SU-DHL-6 (cell line): Measurements from ENCODE around the gene PLK5.

Source experiments
- H2AFZ ChIP-seq: fragments of 200-600 bp; sonication (generic); 2 replicates; pipeline ENCODE4 v1.6.1; 2014; ENCODE audit warnings: low read depth, mild to moderate bottlenecking, moderate library complexity, mixed read lengths, antibody characterized with exemption, low read length; ENCODE audit not compliant: severe bottlenecking
- H3F3A ChIP-seq: fragments of 200-600 bp; shearing (Covaris generic); 2 replicates; pipeline ENCODE4 v1.6.0; 2016; ENCODE audit warnings: antibody characterized with exemption, mild to moderate bottlenecking; ENCODE audit not compliant: insufficient read depth
- H3K27ac ChIP-seq: fragments of 200-600 bp; sonication (generic); 2 replicates; pipeline ENCODE4 v1.5.1; 2016; ENCODE audit warnings: low read depth, mild to moderate bottlenecking, low read length, moderate library complexity, mixed read lengths
- H3K27me3 ChIP-seq: fragments of 200-600 bp; sonication (generic), shearing (Covaris generic); 2 replicates; pipeline ENCODE4 v1.6.0; 2014; ENCODE audit warnings: mild to moderate bottlenecking, low read length
- H3K36me3 ChIP-seq: fragments of 200-600 bp; sonication (generic); 2 replicates; pipeline ENCODE4 v1.6.1; 2014; ENCODE audit warnings: mild to moderate bottlenecking, low read length, mixed read lengths
- H3K4me2 ChIP-seq: fragments of 300-600, 200-600 bp; shearing (Covaris generic), sonication (generic); 2 replicates; pipeline ENCODE4 v1.6.0; 2014; ENCODE audit warnings: low read length, low read depth, mild to moderate bottlenecking; ENCODE audit not compliant: poor library complexity, severe bottlenecking
- H3K4me3 ChIP-seq: fragments of 200-600 bp; sonication (generic); 2 replicates; pipeline ENCODE4 v1.5.1; 2014; ENCODE audit warnings: antibody characterized with exemption, low read length, mild to moderate bottlenecking, mixed read lengths; ENCODE audit not compliant: insufficient read depth, poor library complexity, severe bottlenecking
- H3K79me2 ChIP-seq: fragments of 200-600 bp; sonication (generic); 2 replicates; pipeline ENCODE4 v1.6.1; 2014; ENCODE audit warnings: mild to moderate bottlenecking, low read length, moderate library complexity; ENCODE audit not compliant: insufficient read depth
- H3K9ac ChIP-seq: fragments of 200-600 bp; sonication (generic); 2 replicates; pipeline ENCODE4 v1.7.0; 2014; ENCODE audit warnings: mild to moderate bottlenecking, low read length
- H3K9me2 ChIP-seq: fragments of 200-600 bp; sonication (generic); replicated peaks from 2 replicates; pipeline ENCODE4 v1.6.1; 2014; ENCODE audit warnings: low read length; ENCODE audit not compliant: insufficient read depth
- H3K9me3 ChIP-seq: fragments of 200-600 bp; sonication (generic); 2 replicates; pipeline ENCODE4 v1.6.1; 2014; ENCODE audit warnings: low read length, mixed read lengths; ENCODE audit not compliant: insufficient read depth
- H4K20me1 ChIP-seq: fragments of 200-600 bp; sonication (generic); 2 replicates; pipeline ENCODE4 v1.6.1; 2014; ENCODE audit warnings: low read depth, mild to moderate bottlenecking, antibody characterized with exemption, low read length, moderate library complexity, mixed read lengths
- EZH2phosphoT487 ChIP-seq: fragments of 200-600 bp; sonication (generic), shearing (Covaris generic); conservative IDR thresholded peaks from 2 replicates; pipeline ENCODE4 v1.6.1; 2018; ENCODE audit warnings: mild to moderate bottlenecking, antibody characterized with exemption, low read length, moderate library complexity, mixed read lengths
- TF ChIP-seq, protein P1 (sequence below): fragments of 200-600 bp; sonication (generic); IDR thresholded peaks from one replicate; pipeline ENCODE4 v1.5.1; 2017; ENCODE audit warnings: antibody characterized with exemption, mild to moderate bottlenecking, low read length, moderate library complexity; ENCODE audit not compliant: insufficient read depth, poor library complexity, severe bottlenecking

PLK5 gene

DNA sequence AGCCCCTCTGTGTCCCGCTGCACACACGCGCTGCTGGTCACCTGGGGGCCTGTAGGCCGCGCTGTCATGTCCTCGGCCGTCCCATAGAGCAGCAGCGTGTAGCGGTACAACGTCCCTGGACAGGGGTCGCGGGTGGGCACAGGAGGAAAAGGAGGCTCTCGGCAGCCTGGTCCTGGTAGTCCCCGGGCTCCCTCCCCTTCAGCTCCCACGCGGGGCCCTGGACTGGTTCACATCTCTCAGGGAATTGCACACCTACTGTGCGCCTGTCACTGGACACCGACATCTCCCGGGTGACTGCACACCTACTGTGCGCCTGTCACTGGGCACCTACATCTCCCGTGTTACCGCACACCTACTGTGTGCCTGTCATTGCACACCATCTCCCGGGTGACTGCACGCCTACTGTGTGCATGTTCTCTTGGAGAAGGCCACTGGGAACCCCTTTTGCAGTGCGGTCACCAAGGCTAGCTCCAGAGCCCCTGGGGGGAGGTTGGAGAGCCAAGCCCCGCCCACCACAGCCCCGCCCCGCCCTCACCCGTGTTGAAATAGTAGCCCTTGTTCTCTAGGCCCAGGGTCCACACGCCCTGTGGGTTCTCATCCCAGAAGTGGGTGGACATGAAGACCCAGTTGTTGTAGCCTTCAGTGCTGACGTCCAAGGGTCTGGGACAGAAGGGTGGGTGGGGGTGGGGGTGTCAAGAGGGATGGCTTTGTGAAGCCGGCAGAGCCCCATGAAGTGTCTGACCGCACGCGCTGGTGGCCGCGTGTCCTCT, 41.3 kb upstream of the PLK5 start:
- TF ChIP-seq EZH2phosphoT487, result no peak
- TF ChIP-seq, protein P1, sequence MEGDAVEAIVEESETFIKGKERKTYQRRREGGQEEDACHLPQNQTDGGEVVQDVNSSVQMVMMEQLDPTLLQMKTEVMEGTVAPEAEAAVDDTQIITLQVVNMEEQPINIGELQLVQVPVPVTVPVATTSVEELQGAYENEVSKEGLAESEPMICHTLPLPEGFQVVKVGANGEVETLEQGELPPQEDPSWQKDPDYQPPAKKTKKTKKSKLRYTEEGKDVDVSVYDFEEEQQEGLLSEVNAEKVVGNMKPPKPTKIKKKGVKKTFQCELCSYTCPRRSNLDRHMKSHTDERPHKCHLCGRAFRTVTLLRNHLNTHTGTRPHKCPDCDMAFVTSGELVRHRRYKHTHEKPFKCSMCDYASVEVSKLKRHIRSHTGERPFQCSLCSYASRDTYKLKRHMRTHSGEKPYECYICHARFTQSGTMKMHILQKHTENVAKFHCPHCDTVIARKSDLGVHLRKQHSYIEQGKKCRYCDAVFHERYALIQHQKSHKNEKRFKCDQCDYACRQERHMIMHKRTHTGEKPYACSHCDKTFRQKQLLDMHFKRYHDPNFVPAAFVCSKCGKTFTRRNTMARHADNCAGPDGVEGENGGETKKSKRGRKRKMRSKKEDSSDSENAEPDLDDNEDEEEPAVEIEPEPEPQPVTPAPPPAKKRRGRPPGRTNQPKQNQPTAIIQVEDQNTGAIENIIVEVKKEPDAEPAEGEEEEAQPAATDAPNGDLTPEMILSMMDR, result no peak
- Histone ChIP-seq H3K36me3 (no peaks in the 10 kb centered on the region), H3K27ac (no peak overlapping the region), H3K9me2 (no peaks in the 10 kb centered on the region), H3K4me2 (no peak overlapping the region), H4K20me1 (no peaks in the 10 kb centered on the region), H3K9ac (no peak overlapping the region), H3K4me3 (no peak overlapping the region), H3K79me2 (peaks cover 10% of the 10 kb centered on the region), H3K27me3 (no peaks in the 10 kb centered on the region), H2AFZ (no peak overlapping the region), H3F3A (peaks cover 7% of the 10 kb centered on the region; the same call in 1 of the 2 replicates), H3K9me3 (no peaks in the 10 kb centered on the region)

DNA sequence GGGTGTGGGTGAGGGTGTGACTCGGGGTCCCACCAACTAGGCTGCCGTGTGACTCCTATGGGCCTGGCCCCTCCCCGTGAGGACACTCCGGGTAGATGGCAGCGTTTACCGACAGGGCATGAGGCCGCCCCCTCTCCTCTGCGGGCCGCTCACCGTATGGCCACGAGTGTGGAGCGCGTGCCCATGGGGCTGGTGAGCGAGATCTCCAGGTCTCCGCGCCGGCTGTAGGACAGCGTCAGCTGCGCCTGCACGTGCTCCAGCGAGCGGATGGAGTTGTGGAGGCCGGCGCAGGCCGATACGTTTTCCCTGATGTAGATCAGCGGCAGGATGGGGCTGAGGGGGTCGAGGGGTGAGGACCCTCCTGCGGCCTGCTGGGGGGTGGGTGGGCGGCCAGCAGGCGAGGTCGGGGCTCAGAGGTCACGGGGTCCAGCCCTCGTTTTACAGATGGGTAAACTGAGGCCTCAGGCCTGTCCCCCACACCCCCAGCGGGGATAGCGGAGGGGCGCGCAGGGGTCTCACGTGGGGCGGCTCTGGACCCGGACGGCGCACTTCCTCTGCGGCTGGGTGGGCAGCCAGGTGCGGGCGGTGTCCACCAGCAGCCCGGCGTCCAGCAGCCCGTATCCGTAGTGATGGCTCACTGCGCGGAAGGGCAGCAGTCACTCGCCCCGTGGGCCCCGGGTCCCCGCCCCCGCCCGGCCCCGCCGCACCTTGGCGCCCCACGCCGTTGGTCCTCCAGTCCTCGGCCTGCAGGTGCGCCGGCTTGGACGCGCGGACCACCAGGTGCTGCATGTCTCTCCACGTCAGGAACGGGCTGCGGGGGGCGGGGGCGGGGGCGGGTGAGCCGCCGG, 40.5 kb upstream of the PLK5 start:
- Histone ChIP-seq H3K4me3 (no peak overlapping the region), H3K27me3 (no peaks in the 10 kb centered on the region), H2AFZ (no peak overlapping the region), H3F3A (peaks cover 7% of the 10 kb centered on the region; the same call in 1 of the 2 replicates), H3K4me2 (no peak overlapping the region), H3K9me2 (no peaks in the 10 kb centered on the region), H3K79me2 (peaks cover 4% of the 10 kb centered on the region), H3K27ac (no peak overlapping the region), H3K9me3 (no peaks in the 10 kb centered on the region), H4K20me1 (no peaks in the 10 kb centered on the region), H3K9ac (no peak overlapping the region), H3K36me3 (no peaks in the 10 kb centered on the region)
- TF ChIP-seq, protein P1, result no peak
- no peak for TF ChIP-seq EZH2phosphoT487

DNA sequence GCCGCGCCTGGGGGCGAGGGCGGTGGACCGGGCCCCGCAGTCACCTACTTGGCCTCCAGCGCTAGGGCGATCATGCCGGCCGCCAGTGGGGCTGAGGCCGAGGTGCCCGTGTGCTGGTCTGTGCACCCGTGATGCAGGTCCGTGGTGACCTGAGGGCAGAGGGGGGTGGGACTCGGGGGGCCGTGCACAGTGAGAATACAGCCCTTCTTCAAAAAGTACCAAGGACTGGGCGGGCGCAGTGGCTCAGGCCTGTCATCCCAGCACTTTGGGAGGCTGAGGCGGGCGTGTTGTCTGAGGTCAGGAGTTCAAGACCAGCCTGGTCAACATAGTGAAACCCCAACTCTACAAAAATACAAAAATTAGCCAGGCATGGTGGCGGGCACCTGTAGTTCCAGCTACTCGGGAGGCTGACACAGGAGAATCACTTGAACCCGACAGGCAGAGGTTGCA, 39.9 kb upstream of the PLK5 start:
- H3K9me2 ChIP-seq, result no peaks in the 10 kb centered on the region
- no peaks in the 10 kb centered on the region for H3K79me2 ChIP-seq
- H3K9me3 ChIP-seq, result no peaks in the 10 kb centered on the region
- H3K36me3 ChIP-seq, result no peaks in the 10 kb centered on the region
- H2AFZ ChIP-seq, result no peak overlapping the region
- peaks cover 7% of the 10 kb centered on the region; the same call in 1 of the 2 replicates for H3F3A ChIP-seq
- H3K4me2 ChIP-seq, result no peak overlapping the region
- H4K20me1 ChIP-seq, result no peaks in the 10 kb centered on the region
- TF ChIP-seq EZH2phosphoT487, result no peak
- TF ChIP-seq, protein P1, result no peak
- no peak overlapping the region for H3K27ac ChIP-seq
- no peaks in the 10 kb centered on the region for H3K27me3 ChIP-seq
- no peak overlapping the region for H3K4me3 ChIP-seq
- H3K9ac ChIP-seq, result no peak overlapping the region
